ENCODE results near the gene KRT72.

The KRT72 gene

DNA sequence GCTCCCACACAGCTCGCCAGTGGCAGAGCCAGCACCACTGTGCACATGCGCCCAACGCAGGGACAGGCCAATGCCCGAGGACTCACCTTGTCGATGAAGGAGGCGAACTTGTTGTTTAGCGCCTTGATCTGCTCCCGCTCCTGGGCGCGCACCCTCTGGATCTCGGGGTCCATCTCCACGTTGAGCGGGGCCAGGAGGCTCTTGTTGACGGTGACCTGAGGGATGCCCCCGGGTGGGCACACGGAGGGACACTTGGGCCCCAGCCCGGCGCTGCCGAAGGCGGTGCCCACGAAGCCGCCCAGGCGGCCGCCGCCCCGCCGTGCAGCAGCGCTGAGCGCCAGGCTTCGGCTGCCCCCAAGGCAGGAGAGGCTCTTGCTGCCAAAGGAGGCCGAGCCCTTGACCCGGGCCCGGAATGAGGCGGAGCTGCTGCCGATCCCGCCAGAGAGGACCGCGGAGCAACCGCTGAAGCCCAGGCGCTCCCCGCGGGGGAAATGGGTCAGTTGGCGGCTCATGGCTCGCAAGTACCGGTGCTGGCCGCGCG, at the start of gene KRT72:
Gene KRT72, minus strand, starts transcription at position 523 of the 541 bp plus-strand sequence. Its CDS starts 11 bp downstream, at position 512.
- DNase-seq: no peak

DNA sequence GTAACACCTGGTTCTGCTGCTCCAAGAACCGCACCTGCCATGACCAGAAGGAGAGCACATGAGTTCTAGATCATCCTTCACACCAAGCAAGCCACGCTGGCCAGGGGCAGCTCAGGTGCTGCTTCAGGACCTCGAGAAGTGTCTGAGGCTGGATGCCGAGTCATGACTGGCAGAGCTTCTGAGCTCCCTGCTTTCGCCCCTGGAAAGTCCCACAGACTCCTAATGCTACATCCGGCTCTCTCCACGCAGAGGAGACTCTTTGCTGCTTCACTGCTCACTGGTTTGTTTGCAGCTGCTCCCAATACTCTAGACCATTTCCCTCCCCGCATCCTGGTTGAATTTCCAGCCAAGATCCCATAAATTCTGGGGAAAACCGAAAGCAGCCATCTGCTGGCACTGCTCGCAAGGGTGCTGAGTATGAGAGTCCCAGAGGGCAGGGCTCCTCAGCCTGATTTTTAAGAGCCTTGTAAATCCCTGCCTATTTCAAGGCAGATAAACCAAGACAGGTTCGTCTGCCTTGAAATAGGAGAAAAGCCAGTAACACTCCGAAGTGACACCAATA, 49.3 kb upstream of the KRT72 start:
- DNase-seq: no peak

DNA sequence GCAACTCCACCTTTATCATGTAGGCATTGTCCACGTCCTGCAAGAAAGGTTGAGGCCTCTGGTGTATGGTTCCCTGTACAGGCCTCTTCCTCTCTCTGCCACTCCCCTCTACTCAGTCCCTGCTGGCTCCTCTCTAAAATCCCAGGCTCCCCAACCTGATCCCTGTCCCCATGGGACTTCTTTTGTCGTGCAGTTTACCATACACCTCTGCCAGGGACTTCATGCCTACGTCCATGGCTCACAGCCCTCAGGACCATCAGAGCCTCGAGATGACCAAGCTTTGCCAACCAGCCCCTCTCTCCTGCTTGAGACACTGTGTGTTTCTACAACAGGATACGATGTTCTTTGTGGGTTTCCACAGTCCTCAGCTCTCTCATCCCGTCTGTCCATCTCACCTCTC, 47.8 kb upstream of the KRT72 start:
- DNase-seq: no peak

DNA sequence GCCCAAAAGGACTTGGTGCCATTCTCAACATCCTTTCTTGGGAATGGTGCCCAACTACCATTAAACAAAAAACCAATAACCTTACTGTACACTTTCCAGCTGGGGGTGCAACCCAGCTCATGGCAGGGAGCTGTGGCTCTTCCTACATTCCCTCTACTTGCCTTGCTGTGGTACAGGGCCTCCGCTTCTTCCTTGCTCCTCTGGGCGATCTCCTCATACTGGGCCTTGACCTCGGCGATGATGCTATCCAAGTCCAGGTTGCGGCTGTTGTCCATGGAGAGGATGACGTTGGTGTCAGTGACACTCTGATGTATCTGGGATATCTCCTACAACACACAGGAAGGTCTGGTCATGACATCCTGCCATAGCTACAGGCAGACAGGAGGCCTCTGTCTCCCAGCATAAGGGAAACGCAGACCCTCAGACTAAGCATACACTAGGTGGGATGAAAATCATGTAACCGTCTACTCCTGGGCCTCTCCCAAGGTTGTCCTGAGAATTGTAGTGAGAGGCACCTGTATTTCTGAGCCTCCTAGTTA, 46.8 kb upstream of the KRT72 start:
- no peak for DNase-seq

DNA sequence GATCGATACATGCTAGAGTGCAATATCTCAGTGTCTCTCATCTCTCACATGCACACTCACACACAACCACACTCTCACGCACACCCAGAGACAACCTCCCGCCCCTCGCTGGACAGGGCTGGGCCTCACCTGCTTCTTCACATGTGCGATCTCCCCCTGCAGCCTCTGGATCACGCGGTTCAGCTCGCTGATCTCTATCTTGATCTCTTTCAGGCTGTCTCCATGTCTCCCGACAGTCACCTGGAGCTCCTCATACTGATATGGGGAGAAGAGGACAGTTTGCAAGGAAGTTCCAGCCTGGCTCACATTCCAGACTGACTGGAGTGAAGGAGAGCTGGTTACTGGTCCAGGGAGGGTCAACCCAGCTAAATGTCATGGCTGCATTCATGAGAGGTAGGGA, 46.3 kb upstream of the KRT72 start:
- no peak for DNase-seq

DNA sequence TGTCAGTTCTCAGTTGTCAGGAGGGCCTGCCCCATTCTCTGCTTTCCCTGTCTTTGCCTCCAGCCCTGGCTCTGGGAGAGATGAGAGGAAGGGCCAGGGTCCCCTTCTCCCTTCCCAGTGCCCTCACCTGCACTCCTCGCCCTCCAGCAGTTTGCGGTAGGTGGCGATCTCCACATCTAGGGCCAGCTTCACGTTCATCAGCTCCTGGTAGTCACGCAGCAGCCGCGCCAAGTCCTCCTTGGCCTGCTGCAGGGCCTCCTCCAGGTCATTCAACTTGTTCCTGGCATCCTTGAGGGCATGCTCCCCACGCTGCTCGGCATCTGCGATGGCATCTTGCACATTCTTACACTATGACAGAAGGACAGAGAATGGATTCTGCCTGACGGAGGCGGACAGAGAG, 45.4 kb upstream of the KRT72 start:
- DNase-seq: no peak

DNA sequence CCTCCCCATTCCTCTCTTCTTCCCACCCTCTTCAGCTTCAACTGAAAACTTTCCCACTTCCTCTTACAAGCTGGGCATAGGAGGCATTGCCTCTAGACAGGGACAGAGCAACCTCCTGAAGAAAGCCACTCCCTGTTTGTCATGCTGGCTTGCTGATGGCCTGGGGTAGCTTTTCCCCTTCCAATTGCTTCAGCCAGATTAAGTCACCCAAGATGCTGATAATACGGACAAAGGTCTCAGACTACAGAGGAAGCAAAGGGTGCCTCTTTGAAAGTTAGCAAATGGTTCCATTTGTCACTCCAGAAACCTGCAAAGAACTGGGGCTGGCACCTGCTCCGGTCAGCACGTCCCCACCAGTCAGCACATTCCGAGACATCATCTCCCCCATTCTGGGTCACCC, 44.7 kb upstream of the KRT72 start:
- no peak for DNase-seq

DNA sequence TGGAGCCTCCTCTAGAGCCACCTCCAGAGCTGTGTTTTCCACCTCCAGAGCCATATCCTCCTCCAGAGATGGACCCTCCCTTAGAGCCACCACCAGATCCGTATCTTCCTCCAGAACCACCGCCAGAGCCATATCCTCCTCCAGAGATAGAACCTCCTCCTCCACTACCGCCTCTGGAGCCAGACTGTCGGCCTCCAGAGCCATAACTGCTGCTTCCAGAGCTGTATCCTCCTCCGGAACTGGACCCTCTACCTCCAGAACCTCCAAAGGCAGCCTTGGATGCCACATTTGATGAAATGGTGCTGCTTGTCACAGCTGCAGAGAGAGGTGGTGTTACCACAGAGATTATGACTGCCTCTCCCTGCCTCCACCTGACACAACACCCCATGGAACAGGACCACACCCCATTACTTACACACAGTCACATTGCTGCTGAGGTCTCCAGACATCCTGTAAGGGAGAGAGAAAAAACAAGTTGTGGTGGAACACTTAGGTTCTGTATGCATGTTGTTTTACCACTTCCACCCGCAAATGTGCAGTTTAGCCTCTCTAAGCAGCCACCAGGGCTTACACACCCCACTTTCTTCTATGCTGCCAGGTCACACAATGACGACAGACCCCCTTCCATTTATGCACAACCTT, 44.0 kb upstream of the KRT72 start:
- DNase-seq: no peak

DNA sequence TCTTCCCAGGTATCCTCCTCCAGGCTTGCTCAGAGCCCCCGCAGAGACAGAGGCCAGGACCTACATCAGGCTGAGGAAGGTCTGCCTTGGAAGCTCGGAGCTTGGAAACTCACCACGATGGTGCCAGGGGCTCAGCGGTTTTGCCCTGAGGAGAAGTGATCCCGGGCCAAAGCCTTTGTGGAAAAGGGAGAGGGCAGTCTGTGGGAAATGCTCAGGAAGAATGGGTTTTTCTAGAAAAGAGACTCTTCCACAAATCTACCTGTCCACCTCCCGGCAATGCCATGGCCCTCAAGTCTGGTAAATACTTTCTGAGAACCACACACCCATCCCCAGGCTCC, 42.8 kb upstream of the KRT72 start:
- DNase-seq: no peak

DNA sequence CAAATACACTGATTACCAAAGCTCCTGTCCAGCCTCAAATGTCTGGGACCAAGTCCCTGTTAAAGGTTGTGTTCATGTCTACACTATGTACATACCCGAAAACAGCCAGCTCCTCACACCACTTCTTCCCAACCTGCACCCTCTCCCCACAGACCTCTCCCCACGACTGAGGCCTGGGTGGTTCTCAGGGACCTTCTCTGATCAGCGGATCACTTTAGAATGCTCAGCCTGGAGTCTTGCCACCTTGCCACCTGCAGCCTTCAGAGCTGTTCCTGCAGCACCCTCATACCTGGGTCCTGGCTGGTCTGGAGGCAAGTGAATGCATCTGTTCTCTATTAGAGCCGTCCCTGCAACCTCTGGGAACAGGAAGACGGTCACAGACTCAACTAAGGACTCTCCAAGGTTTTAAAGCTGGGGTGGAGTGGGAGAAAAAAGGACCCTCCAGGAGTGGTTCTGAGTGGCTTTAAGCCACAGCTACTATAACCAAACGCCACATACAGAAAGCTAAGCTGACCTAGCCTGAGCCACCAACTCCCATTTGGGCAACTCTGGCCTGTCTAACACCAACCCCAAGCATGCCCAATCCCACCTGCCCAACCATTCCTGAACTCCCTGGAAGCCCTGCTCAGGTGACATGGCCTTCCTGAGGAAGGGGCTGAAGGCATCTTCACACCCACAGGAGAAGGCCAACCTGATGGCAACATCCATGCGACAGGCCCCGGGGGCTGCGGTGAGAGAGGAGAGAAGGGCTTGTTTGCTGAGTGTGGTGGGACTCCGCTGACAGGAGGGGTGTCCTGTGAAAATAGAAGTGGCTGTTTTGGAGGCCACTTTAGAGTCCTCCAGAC, 42.2 kb upstream of the KRT72 start:
- DNase-seq: no peak

DNA sequence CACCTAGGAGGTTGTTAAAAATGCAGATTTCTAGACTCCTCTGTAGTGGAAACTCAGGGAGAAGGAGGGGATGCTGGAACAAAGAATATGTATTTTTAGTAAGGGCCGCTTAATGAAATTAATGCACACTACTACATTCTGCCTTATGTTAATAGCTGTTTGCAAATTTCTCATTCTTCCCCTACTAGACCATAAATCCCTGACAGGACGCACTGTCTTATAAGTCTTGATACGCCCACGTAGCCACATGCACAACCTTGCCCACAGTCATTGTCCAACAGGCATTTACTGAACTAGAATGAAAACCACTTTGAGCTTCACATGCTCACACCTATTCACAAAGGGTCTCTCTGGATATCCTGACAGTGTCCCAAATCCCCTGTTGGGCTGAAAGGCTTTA, 40.2 kb upstream of the KRT72 start:
- no peak for DNase-seq

DNA sequence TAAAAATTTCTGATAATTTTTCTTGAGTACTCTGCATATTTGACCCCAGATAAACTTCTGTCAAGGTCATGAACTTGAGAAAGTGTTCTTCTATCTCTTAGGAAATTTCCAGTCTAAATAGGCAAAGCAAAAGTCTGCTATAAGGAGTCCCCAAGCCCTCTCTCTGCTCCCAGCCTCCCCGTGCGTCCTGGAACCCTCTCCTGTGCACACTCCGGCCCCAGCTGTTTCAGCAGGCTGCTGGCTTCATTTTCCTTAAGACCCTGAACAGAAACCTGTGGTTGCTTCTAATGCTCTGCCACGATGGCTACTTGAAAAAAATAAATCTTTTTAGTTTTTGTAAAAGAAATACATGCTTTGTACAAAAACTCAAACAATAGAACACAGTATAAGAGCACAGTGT, 36.0 kb upstream of the KRT72 start:
- DNase-seq: no peak

DNA sequence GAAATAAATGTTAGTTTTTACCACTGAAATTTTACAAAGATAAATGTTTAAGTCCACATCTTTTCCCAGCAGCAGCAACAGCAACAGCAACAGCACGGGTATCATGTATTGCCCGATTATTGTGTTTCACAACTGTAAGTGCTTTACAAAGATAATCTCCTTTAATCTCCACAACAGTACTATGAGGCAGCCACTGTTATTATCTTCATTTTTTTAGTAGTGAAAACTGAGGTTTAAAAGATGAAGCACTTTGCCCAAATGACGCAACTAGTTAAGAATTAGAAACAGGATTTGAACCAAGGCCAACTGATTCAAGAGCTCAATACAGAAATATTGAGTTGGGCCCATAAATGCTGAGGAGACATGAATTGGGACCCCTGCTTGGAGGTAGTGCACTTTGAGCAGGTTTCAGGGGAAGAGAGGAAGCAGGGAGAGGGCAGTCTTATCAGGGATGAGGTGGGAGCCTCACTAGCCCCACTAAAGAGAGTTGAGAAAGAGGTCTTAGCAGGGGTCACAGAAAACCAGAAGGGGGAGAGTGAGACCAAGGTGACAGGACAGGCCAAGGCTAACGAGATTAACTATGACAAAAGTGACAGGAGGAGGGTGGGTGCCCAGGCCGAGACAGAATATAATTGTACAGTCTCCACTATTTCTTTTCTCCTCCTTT, 35.5 kb upstream of the KRT72 start:
- DNase-seq: no peak

DNA sequence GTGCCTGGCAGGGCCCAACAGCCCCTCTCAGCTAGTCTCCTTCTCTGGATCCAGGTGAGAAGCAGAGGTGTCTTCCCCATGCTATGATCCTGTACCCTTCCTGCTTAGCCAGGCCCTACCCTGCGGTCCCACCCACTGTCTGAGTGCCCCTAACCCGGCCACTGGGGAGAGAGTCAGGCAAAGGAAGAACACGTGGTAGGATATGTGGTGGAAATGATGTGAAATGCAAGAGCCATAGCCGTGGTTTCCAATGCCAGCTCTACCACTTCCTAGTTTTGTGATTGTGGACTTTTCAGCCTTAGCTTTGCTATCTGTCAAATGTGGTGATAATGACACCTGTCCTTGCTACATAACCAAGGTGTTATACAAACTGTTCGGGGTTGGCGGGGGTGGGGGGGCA, 34.9 kb upstream of the KRT72 start:
- no peak for DNase-seq

DNA sequence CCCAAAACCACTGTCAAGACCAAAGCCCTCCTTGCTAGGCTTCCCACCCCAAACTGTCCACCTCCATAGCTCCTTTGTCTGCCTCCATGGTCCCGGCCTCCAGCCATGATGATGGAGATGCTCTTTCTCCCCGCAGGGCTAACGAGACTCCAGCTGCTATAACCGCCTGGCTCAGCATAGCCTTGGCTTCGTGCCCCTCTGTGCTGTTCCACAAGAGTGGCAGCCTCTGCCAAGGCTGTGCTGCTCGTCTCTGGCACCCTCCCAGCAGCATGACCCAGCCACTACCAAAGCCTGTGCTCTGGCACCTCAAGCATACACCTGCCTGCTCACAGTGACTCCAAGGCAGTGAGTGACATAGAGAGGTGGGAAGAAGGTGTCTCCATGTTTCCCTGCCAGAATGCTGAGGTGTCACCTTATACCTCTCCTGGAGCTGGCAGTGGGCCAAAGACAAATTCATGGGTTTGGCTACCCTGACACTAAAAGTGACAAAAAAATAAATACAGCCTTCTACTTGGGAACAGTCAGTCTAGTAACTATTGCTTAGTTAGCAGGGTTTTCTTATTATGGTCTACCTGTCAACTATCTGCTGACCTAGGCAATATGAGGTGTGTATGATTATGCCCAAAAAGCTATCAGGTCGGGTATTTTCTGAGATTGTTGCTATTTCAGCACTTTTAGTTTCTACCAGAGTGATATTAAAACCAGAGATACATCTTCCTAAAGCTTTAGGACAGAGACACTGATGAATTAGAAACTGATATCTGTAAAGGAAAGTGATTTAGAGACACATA, 33.2 kb upstream of the KRT72 start:
- no peak for DNase-seq

DNA sequence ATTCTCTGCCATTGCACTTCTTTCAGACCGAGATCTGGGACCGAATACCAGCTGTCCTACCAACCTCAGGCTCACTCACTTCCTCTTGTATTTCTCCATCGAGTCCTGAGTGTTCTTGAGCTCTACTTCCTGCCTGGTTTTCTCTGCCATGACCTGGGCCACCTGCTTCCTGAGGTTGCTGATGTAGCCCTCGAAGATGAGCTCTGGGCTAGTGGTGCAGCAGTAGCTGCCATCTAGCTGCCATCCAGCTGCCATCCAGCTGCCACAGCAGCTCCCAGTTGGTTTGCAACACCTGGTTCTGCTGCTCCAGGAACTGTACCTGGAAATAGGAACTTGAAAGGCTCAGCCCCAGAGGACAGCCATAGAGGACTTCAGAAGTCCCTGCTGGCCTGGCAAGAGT, 32.1 kb upstream of the KRT72 start:
- DNase-seq: no peak

DNA sequence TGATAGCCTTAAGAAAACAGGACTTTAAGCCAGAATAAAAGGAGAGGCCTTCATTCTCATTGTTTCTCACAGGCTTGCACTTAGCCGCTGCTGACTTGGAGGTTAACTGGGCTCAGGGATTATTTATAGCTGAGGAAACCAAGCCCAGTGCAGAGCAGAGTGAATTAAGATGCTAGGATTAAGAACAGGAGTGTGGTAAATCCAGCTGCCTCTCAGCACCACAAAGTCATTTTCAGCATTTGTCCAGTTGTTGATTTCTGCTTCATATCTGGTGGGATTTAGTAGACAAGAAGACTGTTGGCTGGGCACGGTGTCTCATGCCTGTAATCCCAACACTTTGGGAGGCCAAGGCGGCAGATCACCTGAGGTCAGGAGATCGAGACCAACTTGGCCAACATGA, 31.4 kb upstream of the KRT72 start:
- DNase-seq: no peak

DNA sequence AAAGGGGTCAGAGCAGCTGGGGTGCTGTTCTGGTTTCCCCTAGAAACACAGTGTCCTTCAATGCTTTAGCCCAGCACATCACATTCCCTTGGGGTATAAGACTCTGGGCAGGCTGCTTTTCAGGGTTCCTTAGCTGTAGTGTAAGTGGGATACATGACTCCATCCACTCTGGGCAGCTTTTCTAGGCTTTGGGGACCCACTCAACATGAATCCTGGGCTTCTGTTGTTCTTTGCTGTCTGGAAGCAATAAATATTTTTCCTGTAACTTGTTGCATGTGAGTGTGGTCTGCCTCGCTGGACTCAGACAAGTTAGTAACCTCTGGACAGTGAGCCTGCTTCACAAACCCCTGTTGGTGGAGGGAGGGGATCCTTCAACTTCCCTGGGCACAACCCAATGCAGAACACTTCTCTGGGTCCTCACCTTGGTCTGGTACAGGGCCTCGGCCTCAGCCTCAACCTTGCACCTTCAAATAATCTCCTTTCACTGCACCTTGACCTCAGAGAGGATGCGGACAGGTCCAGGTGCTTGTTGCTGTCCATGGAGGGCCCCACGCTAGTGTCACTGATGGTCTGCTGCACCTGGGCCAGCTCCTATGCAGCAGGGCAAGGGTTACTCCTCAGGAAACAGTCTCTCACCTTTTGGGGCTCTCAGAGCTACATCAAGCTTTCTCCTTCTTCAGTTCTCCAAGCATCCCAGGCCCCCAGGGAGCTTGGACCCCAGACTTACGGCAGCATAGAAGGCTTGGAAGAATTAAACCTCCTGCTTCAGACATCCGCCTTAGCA, 30.6 kb upstream of the KRT72 start:
- DNase-seq: no peak

DNA sequence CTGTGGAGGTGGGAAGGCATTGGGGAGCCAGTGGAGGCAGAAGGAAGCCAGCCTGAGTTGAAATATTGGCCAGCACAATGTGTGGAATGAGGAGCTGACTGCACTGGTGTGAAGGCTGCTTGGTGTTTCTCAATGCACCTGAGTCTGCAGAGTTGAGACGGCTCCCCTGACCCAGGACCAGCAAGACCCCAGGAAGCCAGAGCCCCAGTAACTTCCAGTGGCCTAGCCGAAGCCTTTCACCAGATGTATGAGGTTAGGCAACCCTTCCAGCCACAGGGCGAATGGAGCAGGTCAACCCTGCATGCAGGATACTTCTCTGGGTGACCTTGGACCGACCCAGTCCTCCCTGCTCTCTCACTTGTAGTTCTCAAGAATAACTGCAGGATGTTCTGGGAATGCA, 30.0 kb upstream of the KRT72 start:
- no peak for DNase-seq

DNA sequence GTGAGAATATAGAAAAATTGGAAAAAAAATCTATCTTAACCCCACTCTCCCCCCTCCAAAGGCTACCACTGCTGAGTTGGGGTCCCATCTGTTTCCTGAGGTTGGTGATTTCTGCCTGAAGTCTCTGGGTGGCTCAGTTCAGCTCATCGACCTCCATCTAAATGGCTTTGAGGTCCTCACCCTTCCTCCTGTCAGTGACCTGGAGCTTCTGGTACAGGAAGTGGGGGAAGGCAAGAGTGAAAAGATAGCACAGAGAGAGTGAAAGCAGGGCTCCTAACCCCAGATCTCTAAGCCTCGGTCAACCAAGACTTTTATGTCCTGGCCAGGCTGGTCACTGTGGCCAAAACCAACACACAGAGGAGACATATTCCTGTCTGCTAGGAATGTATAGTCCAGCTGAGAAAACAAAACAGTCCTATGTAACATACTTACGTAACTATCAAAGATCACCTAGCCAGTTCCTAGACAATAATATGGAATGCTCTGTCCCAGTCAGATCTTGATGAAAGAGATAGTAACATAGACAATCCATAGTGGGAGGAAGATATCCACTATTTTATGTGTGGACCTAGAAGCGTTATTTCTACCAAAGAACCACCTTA, 29.4 kb upstream of the KRT72 start:
- no peak for DNase-seq

DNA sequence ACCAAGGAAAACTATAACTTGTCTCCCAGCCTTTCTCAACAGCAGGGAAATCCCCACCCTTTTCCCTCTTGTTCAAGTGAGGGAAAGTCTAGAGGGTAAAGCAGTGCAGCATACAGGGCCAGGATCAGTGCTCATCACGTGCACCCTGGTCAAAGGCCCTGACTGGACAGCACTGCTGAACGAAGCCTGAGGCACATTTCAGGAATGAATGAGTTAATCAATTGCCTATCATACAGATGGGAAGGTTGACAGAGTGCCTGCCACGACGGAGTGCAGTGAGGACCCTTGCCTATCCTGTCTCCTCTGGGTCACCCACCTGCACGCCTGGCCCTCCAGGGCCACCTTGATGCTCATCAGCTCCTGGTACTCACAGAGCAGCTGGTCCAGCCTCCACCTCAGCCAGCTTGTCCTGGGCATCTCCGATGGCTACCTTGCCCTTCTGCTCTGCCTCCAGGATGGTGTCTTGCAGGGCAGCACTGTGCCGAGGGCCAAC, 28.8 kb upstream of the KRT72 start:
- no peak for DNase-seq

Measured in NCI-H2227 treated with DMSO at 0.1 percent for 48 hours (cell line).